OCI-LY3 (cell line): ENCODE data around the gene PCSK7.

Experiments
- H2AFZ ChIP-seq: fragments of 200-600, 300-600 bp; shearing (Covaris generic); 2 replicates; pipeline ENCODE4 v1.6.0; 2014; ENCODE audit warnings: antibody characterized with exemption, low read depth, low read length
- H3K27ac ChIP-seq: fragments of 200-600, 300-600 bp; sonication (generic); 2 replicates; pipeline ENCODE4 v1.5.1; 2014; ENCODE audit warnings: mild to moderate bottlenecking, low read length, moderate library complexity, mixed read lengths
- H3K27me3 ChIP-seq: fragments of 200-600, 300-600 bp; sonication (generic); 2 replicates; pipeline ENCODE4 v1.6.1; 2014; ENCODE audit warnings: low read depth, low read length, mixed read lengths
- H3K36me3 ChIP-seq: fragments of 200-600, 300-600 bp; sonication (generic); replicated peaks from 2 replicates; pipeline ENCODE3; 2014; ENCODE audit warnings: low read depth, low read length, mixed read lengths
- H3K4me1 ChIP-seq: fragments of 300-600, 200-600 bp; sonication (generic); 2 replicates; pipeline ENCODE4 v1.6.1; 2014; ENCODE audit warnings: low read length, mixed read lengths
- H3K4me2 ChIP-seq: fragments of 200-600, 300-600 bp; sonication (generic); 2 replicates; pipeline ENCODE4 v1.6.1; 2014; ENCODE audit warnings: low read length, mixed read lengths
- H3K4me3 ChIP-seq: fragments of 300-600, 200-600 bp; sonication (generic); 2 replicates; pipeline ENCODE4 v1.5.1; 2014; ENCODE audit warnings: antibody characterized with exemption, mild to moderate bottlenecking, low read length, moderate library complexity
- H3K79me2 ChIP-seq: fragments of 300-600, 200-600 bp; shearing (Covaris generic); 2 replicates; pipeline ENCODE4 v1.6.1; 2014; ENCODE audit warnings: mild to moderate bottlenecking, low read length, mixed read lengths
- H3K9ac ChIP-seq: fragments of 300-600, 200-600 bp; shearing (Covaris generic); 2 replicates; pipeline ENCODE4 v1.6.0; 2014; ENCODE audit warnings: mild to moderate bottlenecking, low read length, moderate library complexity
- H3K9me3 ChIP-seq: fragments of 200-600, 300-600 bp; shearing (Covaris generic); 2 replicates; pipeline ENCODE4 v1.6.1; 2014; ENCODE audit warnings: low read length, mixed read lengths; ENCODE audit not compliant: insufficient read depth
- H4K20me1 ChIP-seq: fragments of 200-600, 300-600 bp; sonication (generic); 2 replicates; pipeline ENCODE4 v1.6.1; 2016; ENCODE audit warnings: low read length, mixed read lengths; ENCODE audit not compliant: insufficient read depth
- EZH2phosphoT487 ChIP-seq: fragments of 200-600 bp; shearing (Covaris generic); IDR thresholded peaks from 2 replicates; pipeline ENCODE4 v1.6.1; 2018; ENCODE audit warnings: antibody characterized with exemption, mixed run types, low read depth
- TF ChIP-seq, protein P1 (sequence below): fragments of 200-600, 300-600 bp; sonication (generic); IDR thresholded peaks from 2 replicates; pipeline ENCODE4 v1.5.1; 2014; ENCODE audit warnings: antibody characterized with exemption, low read length, low read depth

The PCSK7 gene

GRCh38 chr11:117181586-117182550 is 50.0 kb downstream of the PCSK7 start:
- Histone ChIP-seq H2AFZ (no peak overlapping the region), H3K9me3 (no peaks in the 10 kb centered on the region), H3K4me3 (no peak overlapping the region), H3K27me3 (no peaks in the 10 kb centered on the region), H3K36me3 (peaks cover 5% of the 10 kb centered on the region), H3K27ac (no peak overlapping the region), H4K20me1 (no peaks in the 10 kb centered on the region), H3K4me1 (peaks cover 43% of the 10 kb centered on the region), H3K9ac (no peak overlapping the region), H3K79me2 (peaks cover 10% of the 10 kb centered on the region; the same call in 1 of the 2 replicates), H3K4me2 (no peak overlapping the region)
- TF ChIP-seq EZH2phosphoT487 = no peak
- TF ChIP-seq, protein P1, sequence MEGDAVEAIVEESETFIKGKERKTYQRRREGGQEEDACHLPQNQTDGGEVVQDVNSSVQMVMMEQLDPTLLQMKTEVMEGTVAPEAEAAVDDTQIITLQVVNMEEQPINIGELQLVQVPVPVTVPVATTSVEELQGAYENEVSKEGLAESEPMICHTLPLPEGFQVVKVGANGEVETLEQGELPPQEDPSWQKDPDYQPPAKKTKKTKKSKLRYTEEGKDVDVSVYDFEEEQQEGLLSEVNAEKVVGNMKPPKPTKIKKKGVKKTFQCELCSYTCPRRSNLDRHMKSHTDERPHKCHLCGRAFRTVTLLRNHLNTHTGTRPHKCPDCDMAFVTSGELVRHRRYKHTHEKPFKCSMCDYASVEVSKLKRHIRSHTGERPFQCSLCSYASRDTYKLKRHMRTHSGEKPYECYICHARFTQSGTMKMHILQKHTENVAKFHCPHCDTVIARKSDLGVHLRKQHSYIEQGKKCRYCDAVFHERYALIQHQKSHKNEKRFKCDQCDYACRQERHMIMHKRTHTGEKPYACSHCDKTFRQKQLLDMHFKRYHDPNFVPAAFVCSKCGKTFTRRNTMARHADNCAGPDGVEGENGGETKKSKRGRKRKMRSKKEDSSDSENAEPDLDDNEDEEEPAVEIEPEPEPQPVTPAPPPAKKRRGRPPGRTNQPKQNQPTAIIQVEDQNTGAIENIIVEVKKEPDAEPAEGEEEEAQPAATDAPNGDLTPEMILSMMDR = no peak

- H3K27me3 ChIP-seq = no peaks in the 10 kb centered on the region
- H3K79me2 ChIP-seq = peaks cover 10% of the 10 kb centered on the region; the same call in 1 of the 2 replicates
- H3K9ac ChIP-seq = peak overlapping the region; percentile 33; the same call in 1 of the 2 replicates
- H4K20me1 ChIP-seq = no peaks in the 10 kb centered on the region
- no peak overlapping the region for H3K27ac ChIP-seq
- no peak for TF ChIP-seq EZH2phosphoT487
- TF ChIP-seq, protein P1 = peak; percentile 83
- H3K36me3 ChIP-seq = peaks cover 5% of the 10 kb centered on the region
- peak overlapping the region; percentile 47; the same call in 1 of the 2 replicates for H2AFZ ChIP-seq
- H3K4me2 ChIP-seq = peak overlapping the region; percentile 67
- peaks cover 34% of the 10 kb centered on the region for H3K4me1 ChIP-seq
- H3K9me3 ChIP-seq = no peaks in the 10 kb centered on the region
- peak overlapping the region; percentile 52 for H3K4me3 ChIP-seq
Measured at GRCh38 chr11:117180661-117181585, 51.0 kb downstream of the PCSK7 start.

- TF ChIP-seq, protein P1 = no peak
- TF ChIP-seq EZH2phosphoT487 = no peak
- peak overlapping the region; percentile 27 for H3K27ac ChIP-seq
Measured at GRCh38 chr11:117180020-117180419, 51.9 kb downstream of the PCSK7 start.

More at GRCh38 chr11:117180020-117180419, 51.9 kb downstream of the PCSK7 start:
- H2AFZ ChIP-seq = no peak overlapping the region
- peaks cover 25% of the 10 kb centered on the region for H3K4me1 ChIP-seq
- H3K9ac ChIP-seq = peak overlapping the region; percentile 82
- no peaks in the 10 kb centered on the region for H3K9me3 ChIP-seq
- H3K4me2 ChIP-seq = peak overlapping the region; percentile 85
- H3K4me3 ChIP-seq = peak overlapping the region; percentile 93
- H3K36me3 ChIP-seq = peaks cover 3% of the 10 kb centered on the region
- H3K79me2 ChIP-seq = peaks cover 10% of the 10 kb centered on the region; the same call in 1 of the 2 replicates
- no peaks in the 10 kb centered on the region for H4K20me1 ChIP-seq
- no peaks in the 10 kb centered on the region for H3K27me3 ChIP-seq
